ENCODE data around the gene LENG8.
"Not testable (repeated sequence)": the region's sequence is repeated elsewhere in the genome, so short reads cannot be mapped to it uniquely, and the experiment has no call there.

Gene LENG8

GRCh38 chr19:54444737-54445136, 4.3 kb upstream of the LENG8 start:
- DNase-seq, result no peak

- not testable (repeated sequence) for DNase-seq
Observed at GRCh38 chr19:54446349-54446748, 2.6 kb upstream of the LENG8 start.

- no peak for DNase-seq
Observed at GRCh38 chr19:54448040-54448773, 792 bp upstream of the LENG8 start.

GRCh38 chr19:54449701-54450069, 686 bp downstream of the LENG8 start:
- DNase-seq, result no peak

- DNase-seq, result no peak
Observed at GRCh38 chr19:54451331-54451871, 2.4 kb downstream of the LENG8 start.

- no peak for DNase-seq
Observed at GRCh38 chr19:54451997-54452396, 3.0 kb downstream of the LENG8 start.

GRCh38 chr19:54452626-54453025, 3.6 kb downstream of the LENG8 start:
- DNase-seq, result no peak

DNA sequence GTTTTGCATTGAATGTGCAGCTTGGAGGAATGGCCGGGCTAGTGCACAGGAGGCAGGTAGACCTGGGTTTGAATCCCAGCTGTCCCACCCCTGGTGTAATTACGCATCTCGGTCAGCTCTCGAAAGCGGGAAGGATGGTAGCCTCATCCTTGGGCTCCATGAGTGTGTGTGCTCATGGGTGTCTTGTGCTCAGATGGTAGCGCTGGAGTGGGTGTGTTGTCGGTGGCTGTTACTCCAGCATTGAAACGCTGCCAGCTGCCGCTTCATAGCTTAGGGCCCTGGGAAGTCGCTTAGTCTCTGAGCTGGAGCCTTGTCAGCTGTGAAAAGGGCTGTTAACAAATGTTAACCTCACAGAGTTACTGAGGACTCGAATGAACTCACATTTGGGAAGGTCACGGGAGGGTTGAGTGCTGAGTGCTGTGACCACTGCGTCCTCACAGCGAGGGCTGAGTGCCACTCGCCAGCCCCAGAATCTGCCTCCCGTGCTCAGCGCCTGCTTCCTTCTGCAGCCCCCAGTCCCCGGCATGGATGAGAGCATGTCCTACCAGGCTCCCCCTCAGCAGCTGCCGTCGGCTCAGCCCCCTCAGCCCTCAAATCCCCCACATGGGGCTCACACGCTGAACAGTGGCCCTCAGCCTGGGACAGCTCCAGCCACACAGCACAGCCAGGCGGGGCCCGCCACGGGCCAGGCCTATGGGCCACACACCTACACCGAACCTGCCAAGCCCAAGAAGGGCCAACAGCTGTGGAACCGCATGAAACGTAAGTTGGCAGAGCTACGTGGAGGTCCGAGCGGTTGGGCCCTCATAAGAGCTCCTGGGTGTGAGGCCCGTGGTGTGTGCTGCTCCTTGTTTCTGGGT, 5.2 kb downstream of the LENG8 start:
- no peak for DNase-seq

- no peak for DNase-seq
Observed at GRCh38 chr19:54454781-54455675, 6.0 kb downstream of the LENG8 start.

DNA sequence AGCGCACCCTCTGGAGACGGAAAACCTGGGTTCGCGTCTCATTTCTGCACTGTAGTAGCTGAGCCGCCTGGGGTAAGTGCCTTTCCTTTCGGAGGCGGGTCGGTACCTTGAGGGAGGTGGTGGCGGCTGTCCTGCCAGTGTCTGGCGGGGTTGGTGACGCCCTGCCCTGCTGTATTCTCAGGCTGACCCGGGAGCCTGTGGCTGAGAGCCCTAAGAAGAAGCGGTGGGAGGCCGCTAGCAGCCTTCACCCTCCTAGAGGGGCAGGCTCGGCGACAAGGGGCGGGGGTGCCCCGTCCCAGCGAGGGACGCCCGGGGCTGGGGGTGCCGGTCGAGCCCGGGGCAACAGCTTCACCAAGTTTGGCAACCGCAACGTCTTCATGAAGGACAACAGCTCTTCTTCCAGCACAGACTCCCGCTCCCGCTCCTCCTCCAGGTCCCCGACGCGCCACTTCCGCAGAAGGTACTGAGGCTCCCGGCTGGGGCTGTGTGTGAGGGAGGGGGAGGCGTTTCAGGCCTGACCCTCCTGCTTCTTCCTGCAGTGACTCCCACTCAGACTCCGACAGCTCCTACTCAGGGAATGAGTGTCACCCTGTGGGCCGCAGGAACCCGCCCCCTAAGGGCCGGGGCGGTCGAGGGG, 6.9 kb downstream of the LENG8 start:
- DNase-seq, result no peak

DNA sequence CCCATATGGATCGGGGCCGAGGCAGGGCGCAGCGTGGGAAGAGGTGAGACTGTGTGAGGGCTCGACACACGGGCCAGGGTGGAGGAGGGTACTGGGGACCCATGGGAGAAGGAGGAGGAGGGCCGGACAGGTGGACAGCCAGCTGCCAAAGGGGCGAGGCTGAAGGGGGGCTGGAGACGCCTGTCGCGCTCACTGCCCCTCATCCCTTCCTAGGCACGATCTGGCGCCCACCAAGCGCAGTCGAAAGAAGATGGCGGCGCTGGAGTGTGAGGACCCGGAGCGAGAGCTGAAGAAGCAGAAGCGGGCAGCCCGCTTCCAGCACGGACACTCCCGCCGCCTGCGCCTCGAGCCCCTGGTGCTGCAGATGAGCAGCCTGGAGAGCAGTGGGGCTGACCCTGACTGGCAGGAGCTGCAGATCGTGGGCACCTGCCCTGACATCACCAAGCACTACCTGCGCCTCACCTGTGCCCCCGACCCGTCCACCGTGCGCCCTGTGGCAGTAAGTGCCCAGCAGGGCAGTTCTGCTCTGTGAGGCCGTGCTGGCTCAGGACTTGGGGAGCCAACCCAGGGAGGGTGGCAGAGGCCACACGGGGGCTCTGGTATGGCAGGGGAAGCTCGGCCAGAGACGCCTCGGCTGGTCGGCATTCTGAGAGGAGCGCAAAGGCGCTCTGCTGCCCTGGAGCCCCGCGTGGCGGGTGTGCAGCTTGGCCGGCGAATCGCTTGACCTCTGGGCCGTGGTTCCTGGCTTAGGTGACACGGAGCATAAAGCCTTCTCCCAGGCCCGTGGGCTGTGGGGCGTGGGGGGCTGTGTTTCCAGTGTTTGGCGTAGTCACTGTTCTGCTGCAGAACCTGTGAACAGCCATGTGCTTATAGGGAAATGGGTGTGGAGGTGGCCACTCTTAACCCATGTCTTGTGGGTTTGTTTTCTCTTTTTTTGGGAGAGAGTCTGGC, 7.7 kb downstream of the LENG8 start:
- no peak for DNase-seq

GRCh38 chr19:54457773-54458647, 9.0 kb downstream of the LENG8 start:
- DNase-seq, result no peak

DNA sequence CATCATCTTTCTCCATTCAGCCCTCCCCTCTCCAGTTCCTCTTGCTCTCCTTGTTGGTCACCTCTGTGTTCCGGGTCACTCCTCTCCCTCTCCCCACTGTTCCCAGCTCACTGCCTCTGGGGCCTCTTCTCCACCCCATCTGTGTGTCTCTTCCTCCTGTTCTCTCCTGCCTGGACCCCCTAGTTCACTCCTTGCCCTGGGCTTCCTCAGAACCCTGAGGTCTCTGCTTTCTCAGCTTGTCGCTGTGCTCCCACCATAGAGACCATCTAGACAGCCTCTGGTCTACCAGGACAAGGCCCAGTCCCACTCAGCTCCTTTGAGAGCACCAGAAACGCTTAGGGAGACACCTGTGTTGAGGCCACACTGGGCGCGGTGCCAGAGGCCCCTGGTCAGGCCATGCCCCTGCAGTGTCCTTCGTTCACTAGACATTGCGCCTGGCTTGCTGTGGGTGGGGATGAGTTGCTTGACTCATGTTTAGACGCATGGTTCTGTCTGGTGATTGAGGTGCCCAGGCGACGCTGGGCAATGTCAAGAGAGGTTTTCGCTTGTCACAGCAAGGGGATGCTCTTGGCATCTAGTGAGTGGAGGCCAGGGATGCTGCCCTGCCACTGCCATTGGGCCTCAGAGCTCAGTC, 9.8 kb downstream of the LENG8 start:
- no peak for DNase-seq

DNA sequence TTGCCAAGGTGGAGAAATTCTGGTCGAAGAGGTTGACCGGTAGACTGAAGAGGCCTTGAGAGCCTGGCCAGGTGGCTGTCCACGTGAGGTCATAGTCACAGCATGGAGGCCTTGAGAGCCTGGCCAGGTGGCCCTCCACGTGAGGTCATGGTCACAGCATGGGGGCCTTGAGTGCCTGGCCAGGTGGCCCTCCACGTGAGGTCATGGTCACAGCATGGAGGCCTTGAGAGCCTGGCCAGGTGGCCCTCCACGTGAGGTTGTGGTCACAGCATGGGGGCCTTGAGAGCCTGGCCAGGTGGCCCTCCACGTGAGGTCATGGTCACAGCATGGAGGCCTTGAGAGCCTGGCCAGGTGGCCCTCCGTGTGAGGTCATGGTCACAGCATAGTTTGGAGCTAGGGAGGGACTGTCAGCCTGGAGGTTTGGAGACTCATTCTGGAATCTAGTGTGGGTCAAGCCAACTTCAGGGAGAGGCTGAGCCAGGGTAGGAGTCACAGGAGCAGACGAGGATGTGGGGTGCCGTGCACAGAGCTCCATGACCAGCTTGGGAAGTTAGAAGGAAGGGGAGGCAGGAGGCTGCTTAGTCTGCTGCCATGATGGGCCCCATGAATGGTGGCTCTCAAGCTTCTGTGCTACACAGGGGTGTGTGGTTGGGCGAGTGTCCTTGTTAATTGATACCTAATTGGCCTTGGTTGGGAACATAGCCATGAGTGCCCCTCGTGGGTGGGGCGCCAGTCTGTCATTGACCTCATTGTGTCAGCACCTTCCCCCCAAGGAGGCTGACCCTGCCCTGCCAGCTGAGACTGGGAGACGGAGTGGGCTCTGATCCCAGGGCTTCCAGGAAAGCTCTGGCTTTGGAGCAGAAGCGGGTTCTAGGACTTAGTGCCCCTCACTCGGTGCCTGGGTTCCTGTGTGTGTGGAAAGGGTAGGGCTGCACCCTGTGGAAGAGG, 10.6 kb downstream of the LENG8 start:
- DNase-seq, result no peak

DNA sequence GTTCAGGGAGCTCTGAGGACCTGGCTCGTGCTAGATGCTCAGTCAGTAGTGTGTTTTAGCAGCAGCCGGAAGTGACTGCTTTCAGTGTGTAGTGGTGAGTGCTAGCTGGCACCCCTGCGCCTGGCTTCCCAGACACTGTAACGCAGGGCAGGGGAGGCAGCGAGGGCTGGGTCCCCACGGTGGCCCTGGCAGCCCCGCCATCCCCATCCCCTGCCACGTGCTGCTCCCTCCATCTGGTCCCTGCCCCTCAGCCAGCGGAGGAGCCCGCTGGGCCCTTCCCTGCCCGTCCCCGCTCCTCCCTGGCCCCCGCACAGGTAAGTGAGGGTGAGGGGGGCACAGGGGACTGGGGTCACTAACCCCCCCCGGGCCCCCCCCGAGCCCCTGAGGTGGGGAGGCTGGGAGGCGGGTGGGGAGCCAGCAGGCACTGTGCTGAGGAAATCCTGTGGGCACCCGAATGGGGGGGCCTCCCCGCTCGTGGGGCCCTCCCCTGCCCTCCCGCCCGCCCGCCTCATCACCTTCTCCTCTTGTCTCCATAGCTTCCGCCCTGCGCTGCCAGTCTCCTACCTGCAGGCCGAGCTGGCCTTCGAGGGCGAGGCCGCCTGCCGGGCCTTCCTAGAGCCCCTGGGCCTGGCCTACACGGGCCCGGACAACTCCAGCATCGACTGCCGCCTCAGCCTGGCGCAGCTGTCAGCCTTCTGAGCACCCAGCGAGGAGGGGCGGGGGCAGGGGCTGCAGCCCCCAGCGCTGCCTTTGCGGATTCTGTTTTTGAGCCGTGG, 11.4 kb downstream of the LENG8 start:
- no peak for DNase-seq

DNA sequence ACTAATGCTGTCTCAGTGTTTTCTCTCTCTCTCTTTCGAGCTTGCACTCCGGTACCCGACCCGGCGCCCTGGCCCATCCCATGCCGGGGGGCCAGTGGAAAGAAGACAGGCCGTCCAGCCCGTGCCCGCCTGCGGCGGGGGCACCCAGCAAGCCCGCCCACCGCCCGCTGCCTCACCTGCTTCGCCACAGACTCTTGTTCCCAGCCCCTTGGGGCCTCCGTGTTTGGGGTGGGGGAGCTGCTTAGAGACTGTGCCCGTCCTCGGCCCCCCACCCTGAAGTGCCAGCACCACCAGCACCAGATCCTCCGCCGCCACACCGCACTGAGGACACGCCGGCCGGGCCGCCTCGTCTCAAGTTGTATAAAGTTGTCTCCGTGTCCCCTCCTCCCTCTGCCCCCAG, 12.2 kb downstream of the LENG8 start:
- no peak for DNase-seq

DNA sequence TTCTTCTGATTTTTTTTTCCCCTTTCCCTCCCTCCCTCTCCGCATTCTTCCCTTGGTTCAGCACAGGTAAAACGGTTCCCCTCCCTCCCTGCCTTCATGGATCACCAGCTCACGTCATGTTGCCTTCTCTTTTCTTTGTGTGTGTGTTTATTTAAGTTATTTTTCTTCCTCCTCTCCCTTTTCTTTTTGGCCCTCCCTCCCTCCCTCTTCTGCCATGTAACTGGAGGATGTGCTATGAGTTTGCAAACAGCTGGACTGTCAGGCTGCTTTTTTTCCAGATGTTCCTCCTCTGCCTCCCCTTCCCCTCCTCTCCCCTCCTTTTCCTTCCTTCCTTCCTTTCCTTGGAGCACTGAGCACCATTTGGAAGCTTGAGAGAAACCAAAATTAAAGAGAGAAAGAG, 12.6 kb downstream of the LENG8 start:
- no peak for DNase-seq
